ENCODE measurements around the gene CPT1B.

CPT1B gene

DNA sequence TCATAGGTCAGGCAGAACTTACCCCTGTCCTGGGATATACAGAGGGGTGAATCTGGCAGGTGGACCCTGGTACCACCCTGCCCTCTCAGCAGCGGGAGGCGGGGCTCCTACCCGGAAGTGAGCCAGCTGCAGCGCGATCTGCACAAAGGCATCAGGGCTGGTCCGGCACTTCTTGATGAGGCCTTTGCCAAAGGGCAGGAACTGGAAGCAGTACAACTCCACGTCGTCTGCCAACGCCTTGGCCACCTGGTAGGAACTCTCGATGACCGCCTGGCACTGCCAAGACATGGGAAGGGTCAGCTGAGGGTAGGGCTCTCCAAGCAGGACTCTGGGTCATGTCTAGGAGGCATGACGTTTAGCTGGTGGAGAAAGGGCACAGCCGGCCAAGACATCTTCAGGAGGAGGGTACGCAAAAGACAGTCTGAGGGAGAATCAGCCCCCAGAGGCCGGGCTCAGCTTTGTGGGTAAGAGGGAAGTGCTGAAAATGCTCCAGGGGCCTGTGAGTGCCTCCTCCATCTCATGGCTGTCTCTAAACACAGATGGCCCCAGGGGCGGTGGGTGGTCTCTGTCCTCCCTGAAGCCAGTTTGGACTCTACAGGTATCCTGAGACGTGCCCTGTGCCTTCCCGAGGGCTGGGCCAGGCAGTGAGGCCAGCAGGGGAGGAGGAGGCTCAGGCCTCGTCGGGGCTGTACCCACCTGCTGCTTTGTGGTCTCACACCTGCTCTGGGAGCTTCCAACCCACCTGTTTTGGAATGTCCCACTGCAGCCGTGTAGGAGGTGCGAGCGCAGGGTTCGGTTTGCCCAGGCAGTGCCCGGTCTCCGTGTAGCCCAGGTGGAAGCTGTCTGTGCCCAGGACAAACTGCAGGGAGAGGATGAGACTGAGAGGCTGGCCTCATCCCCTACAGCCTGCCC is 6.7 kb downstream of the CPT1B start:
- TF ChIP-seq, protein P1, sequence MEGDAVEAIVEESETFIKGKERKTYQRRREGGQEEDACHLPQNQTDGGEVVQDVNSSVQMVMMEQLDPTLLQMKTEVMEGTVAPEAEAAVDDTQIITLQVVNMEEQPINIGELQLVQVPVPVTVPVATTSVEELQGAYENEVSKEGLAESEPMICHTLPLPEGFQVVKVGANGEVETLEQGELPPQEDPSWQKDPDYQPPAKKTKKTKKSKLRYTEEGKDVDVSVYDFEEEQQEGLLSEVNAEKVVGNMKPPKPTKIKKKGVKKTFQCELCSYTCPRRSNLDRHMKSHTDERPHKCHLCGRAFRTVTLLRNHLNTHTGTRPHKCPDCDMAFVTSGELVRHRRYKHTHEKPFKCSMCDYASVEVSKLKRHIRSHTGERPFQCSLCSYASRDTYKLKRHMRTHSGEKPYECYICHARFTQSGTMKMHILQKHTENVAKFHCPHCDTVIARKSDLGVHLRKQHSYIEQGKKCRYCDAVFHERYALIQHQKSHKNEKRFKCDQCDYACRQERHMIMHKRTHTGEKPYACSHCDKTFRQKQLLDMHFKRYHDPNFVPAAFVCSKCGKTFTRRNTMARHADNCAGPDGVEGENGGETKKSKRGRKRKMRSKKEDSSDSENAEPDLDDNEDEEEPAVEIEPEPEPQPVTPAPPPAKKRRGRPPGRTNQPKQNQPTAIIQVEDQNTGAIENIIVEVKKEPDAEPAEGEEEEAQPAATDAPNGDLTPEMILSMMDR (IDR thresholded peaks at IDR 0.05; ENCODE audit: low read depth, low read length) = no peak
- DNase-seq (ENCODE audit: extremely low read depth, low read depth) = no peak

DNA sequence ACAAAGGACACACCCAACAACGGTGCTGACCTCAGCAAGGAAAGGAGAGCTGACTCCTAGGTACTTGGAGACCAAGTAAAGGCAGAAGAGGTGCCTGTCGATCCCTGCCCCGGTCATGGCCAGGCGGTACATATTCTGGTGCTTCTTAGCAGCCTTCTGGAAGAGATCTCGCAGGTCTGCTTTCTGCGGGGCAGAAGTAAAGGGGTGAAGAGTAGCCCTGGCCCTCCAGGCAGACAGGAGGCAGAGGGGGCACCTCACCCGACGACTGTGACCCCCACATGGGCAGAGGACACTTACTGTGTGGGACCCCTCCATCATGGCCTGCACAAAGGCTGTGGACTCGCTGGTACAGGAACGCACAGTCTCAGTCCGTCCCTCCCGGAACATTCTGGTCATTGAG is 7.4 kb downstream of the CPT1B start:
- DNase-seq (ENCODE audit: extremely low read depth, low read depth) = no peak
- TF ChIP-seq, protein P1 (IDR thresholded peaks at IDR 0.05; ENCODE audit: low read depth, low read length) = no peak

DNA sequence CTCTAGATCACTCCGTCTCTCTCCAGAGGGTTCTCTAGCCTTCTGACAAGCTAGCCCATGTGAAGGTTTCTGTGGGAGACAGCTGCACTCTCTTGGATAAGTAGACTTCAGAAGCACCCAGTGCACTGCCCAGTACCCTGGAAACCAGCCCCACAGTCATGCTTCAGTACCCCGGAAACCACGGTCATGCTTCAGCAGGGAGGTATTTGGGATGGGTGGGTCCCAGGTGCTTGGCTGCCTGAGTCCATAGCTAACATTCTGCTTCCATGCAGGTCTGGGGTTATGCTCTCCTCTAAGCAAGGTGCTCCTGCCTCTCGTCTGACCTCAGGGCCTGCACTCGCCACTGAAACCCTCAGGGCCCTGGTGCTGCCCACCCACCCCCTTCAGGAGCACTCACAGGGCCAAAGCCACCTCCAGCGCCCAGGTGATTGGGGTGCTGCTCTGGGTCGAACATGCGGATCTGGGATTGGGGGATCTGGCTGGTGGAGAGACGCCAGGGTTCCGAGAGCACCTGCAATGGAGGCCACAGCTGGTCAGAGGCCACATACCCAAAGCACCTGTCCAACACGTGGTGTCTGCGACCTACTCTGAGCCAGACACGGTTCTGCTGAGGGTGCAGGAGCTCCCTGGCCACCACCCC is 8.2 kb downstream of the CPT1B start:
- TF ChIP-seq, protein P1 (IDR thresholded peaks at IDR 0.05; ENCODE audit: low read depth, low read length) = no peak
- no peak for DNase-seq (ENCODE audit: extremely low read depth, low read depth)

DNA sequence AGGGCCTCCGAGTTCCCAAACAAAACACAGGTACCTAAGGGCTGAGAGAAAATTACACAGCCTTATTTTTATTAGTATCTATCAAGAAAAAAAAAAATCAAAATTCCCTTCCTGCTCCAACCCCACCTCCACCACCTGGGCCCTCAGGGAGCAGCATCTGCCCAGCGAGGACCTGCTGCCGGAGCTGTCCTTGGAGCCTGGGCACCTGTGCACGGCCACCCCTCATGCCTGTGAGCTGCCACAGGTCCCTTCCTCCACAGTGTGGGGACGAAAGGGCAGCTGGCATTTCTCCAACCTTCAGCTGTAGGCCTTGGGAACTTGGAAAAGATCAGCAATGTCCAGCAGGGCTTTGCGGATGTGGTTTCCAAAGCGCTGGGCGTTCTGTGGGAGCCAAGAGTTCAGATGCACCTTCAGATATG is 9.2 kb downstream of the CPT1B start:
- no peak for DNase-seq (ENCODE audit: extremely low read depth, low read depth)

DNA sequence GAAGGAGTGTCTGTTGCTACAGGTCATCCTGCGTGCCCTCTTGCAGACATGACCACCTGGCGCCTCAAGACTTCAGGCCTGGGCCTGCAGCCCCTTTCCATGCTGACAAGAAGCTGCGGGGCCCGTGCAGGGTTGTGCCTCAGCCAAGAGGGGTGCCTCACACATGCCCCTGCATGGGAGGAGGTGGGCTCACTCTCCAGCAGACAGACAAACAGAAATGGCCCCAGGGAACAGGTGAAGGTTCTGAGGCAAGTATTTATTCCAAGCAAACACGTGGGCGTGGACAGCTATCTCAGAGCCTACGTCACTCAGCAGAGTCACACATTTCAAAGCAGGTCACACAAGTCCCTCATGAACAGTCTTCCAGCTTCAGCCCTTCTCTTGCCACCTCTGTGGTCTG is 9.6 kb downstream of the CPT1B start:
- TF ChIP-seq, protein P1 (IDR thresholded peaks at IDR 0.05; ENCODE audit: low read depth, low read length) = no peak
- DNase-seq (ENCODE audit: extremely low read depth, low read depth) = no peak

More for the DNA sequence above, 9.2 kb downstream of the CPT1B start:
- TF ChIP-seq, protein P1 (IDR thresholded peaks at IDR 0.05; ENCODE audit: low read depth, low read length) = no peak

DNA sequence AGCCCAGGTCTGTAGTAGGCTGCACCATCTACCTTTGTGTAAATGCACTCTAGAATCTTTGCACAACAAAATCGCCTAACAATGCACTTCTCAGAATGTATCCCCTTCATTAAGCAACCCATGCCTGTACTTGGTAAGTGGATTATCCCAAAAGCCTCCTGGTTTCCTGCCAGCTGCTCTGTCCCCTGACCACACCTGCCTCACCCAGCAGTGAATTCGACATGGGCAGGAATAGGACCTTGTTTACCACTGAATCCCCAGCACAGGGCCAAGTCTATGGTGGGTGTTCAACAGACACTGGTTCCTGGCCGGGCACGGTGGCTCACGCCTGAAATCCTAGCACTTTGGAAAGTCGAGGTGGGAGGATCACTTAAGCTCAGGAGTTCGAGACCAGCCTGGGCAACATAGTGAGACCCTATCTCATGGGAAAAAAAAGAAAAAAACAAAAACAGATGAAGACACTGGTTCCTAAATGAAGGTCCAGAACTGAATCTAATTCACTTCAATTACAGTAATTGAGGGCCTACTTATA is 10.4 kb downstream of the CPT1B start:
- TF ChIP-seq, protein P1 (IDR thresholded peaks at IDR 0.05; ENCODE audit: low read depth, low read length) = no peak
- DNase-seq (ENCODE audit: extremely low read depth, low read depth) = no peak

DNA sequence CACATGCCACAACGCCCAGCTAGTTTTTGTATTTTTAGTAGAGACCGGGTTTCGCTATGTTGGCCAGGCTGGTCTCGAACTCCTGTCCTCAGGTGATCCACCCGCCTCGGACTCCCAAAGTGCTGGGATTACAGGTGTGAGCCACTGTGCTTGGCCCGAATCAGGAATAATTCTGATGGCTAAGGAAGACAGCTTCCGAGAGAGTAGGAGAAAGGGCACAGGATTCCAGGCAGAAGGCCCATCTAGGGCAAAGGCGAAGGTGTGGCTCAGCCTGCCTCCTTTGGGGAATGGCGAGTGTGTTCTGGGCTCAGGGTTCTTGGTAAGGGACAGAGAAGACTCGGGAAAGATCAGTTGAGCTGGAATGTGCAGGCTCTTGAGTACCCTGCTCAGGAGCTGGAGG is 13.9 kb downstream of the CPT1B start:
- DNase-seq (ENCODE audit: extremely low read depth, low read depth) = no peak
- TF ChIP-seq, protein P1 (IDR thresholded peaks at IDR 0.05; ENCODE audit: low read depth, low read length) = no peak

Data from AG09319 (cell line).